Measurements from ENCODE around the gene SKAP2.

SKAP2 gene

GRCh38 chr7:26630941-26631580 is 233.3 kb downstream of the SKAP2 start:
- H3K4me2 ChIP-seq (ENCODE audit: insufficient read depth, low read length): no peak overlapping the region
- H3K27ac ChIP-seq (ENCODE audit: low read length): no peak overlapping the region
- ATAC-seq (ENCODE audit: insufficient read depth, low read depth): no peak
- TF ChIP-seq EZH2 (IDR thresholded peaks at IDR 0.05; ENCODE audit: borderline replicate concordance, low read depth, low read length, severe bottlenecking): no peak
- TF ChIP-seq CTCF (IDR thresholded peaks at IDR 0.05; ENCODE audit: borderline replicate concordance, extremely low read depth, low read length, poor library complexity, severe bottlenecking): no peak
- no peaks in the 10 kb centered on the region for H4K20me1 ChIP-seq (ENCODE audit: insufficient read depth, low read length)
- no peaks in the 10 kb centered on the region for H3K27me3 ChIP-seq (ENCODE audit: insufficient read depth, low read length, poor library complexity)
- no peaks in the 10 kb centered on the region for H3K79me2 ChIP-seq (ENCODE audit: insufficient read depth, low read length)
- H3K9me3 ChIP-seq (ENCODE audit: insufficient read depth, low read length, severe bottlenecking): no peaks in the 10 kb centered on the region
- no peak overlapping the region for H3K4me3 ChIP-seq (ENCODE audit: low read depth in 1 of 2, low read length in 2 of 2)
- DNase-seq: no peak
- no peak overlapping the region for H3K9ac ChIP-seq (ENCODE audit: low read depth, low read length)
- H3K4me1 ChIP-seq (ENCODE audit: insufficient read depth, low read length): no peaks in the 10 kb centered on the region
- no peaks in the 10 kb centered on the region for H3K36me3 ChIP-seq (ENCODE audit: insufficient read depth, low read length)
- H2AFZ ChIP-seq (ENCODE audit: low read depth, low read length): no peak overlapping the region

GRCh38 chr7:26630361-26630760 is 234.0 kb downstream of the SKAP2 start:
- Histone ChIP-seq H3K79me2 (ENCODE audit: insufficient read depth, low read length) (no peaks in the 10 kb centered on the region), H3K9ac (ENCODE audit: low read depth, low read length) (no peak overlapping the region), H3K27ac (ENCODE audit: low read length) (no peak overlapping the region), H3K4me2 (ENCODE audit: insufficient read depth, low read length) (no peak overlapping the region), H3K27me3 (ENCODE audit: insufficient read depth, low read length, poor library complexity) (no peaks in the 10 kb centered on the region), H2AFZ (ENCODE audit: low read depth, low read length) (no peak overlapping the region), H4K20me1 (ENCODE audit: insufficient read depth, low read length) (no peaks in the 10 kb centered on the region), H3K36me3 (ENCODE audit: insufficient read depth, low read length) (no peaks in the 10 kb centered on the region), H3K4me3 (ENCODE audit: low read depth in 1 of 2, low read length in 2 of 2) (no peak overlapping the region), H3K4me1 (ENCODE audit: insufficient read depth, low read length) (no peaks in the 10 kb centered on the region), H3K9me3 (ENCODE audit: insufficient read depth, low read length, severe bottlenecking) (no peaks in the 10 kb centered on the region)
- TF ChIP-seq EZH2 (IDR thresholded peaks at IDR 0.05; ENCODE audit: borderline replicate concordance, low read depth, low read length, severe bottlenecking) (no peak), CTCF (IDR thresholded peaks at IDR 0.05; ENCODE audit: borderline replicate concordance, extremely low read depth, low read length, poor library complexity, severe bottlenecking) (no peak)
- no peak for ATAC-seq (ENCODE audit: insufficient read depth, low read depth)
- no peak for DNase-seq

GRCh38 chr7:26629696-26630095 is 234.7 kb downstream of the SKAP2 start:
- no peak overlapping the region for H3K4me3 ChIP-seq (ENCODE audit: low read depth in 1 of 2, low read length in 2 of 2)
- no peak overlapping the region for H3K9ac ChIP-seq (ENCODE audit: low read depth, low read length)
- no peaks in the 10 kb centered on the region for H3K79me2 ChIP-seq (ENCODE audit: insufficient read depth, low read length)
- H2AFZ ChIP-seq (ENCODE audit: low read depth, low read length): no peak overlapping the region
- H3K27ac ChIP-seq (ENCODE audit: low read length): no peak overlapping the region
- no peak overlapping the region for H3K4me2 ChIP-seq (ENCODE audit: insufficient read depth, low read length)
- no peak for DNase-seq
- H3K36me3 ChIP-seq (ENCODE audit: insufficient read depth, low read length): no peaks in the 10 kb centered on the region
- no peaks in the 10 kb centered on the region for H3K9me3 ChIP-seq (ENCODE audit: insufficient read depth, low read length, severe bottlenecking)
- ATAC-seq (ENCODE audit: insufficient read depth, low read depth): no peak
- TF ChIP-seq EZH2 (IDR thresholded peaks at IDR 0.05; ENCODE audit: borderline replicate concordance, low read depth, low read length, severe bottlenecking) (no peak), CTCF (IDR thresholded peaks at IDR 0.05; ENCODE audit: borderline replicate concordance, extremely low read depth, low read length, poor library complexity, severe bottlenecking) (no peak)
- H4K20me1 ChIP-seq (ENCODE audit: insufficient read depth, low read length): no peaks in the 10 kb centered on the region
- no peaks in the 10 kb centered on the region for H3K4me1 ChIP-seq (ENCODE audit: insufficient read depth, low read length)
- no peaks in the 10 kb centered on the region for H3K27me3 ChIP-seq (ENCODE audit: insufficient read depth, low read length, poor library complexity)
